ENCODE data around the gene ZNF584.

DNA sequence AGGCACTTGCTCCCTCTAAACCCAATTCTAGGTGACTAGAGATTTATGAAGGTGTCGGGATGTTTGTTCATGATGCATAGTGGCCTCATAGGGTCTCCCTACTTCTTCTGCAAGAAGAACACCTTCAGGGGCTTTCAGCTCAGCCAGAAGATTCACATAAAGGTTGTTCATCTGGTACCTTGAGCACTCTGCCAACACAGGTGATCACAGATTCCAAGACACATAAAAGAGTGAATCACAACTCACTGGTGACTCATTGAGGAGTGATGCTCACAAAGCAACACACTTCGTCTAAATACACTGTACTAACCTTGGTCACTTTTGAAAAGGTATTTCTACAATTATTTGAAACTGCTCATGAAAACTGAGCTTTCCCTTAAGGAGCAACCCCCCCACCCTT, 51.6 kb downstream of the ZNF584 start:
- TF ChIP-seq, protein P1, sequence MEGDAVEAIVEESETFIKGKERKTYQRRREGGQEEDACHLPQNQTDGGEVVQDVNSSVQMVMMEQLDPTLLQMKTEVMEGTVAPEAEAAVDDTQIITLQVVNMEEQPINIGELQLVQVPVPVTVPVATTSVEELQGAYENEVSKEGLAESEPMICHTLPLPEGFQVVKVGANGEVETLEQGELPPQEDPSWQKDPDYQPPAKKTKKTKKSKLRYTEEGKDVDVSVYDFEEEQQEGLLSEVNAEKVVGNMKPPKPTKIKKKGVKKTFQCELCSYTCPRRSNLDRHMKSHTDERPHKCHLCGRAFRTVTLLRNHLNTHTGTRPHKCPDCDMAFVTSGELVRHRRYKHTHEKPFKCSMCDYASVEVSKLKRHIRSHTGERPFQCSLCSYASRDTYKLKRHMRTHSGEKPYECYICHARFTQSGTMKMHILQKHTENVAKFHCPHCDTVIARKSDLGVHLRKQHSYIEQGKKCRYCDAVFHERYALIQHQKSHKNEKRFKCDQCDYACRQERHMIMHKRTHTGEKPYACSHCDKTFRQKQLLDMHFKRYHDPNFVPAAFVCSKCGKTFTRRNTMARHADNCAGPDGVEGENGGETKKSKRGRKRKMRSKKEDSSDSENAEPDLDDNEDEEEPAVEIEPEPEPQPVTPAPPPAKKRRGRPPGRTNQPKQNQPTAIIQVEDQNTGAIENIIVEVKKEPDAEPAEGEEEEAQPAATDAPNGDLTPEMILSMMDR (IDR thresholded peaks at IDR 0.05): no peak
- no peak for TF ChIP-seq EZH2 (IDR thresholded peaks at IDR 0.05; ENCODE audit: borderline replicate concordance, insufficient read depth, low read depth, low read length, poor library complexity, severe bottlenecking)

All from B cell (primary cell).